Embryonic facial prominence (tissue), 1 donor: Measurements from ENCODE around the gene LCAT.
"Not testable (repeated sequence)": the region's sequence is repeated elsewhere in the genome, so short reads cannot be mapped to it uniquely, and the experiment has no call there.

ENCODE experiments used
- DNase-seq: peaks from one replicate; pipeline ENCODE4 v3.0.0-alpha.2; 2016; ENCODE audit errors: extremely low spot score

Gene LCAT

GRCh38 chr16:67931712-67932461, 12.0 kb downstream of the LCAT start, which contains the start of gene CTRL:
TSS of gene CTRL (minus strand) at chr16:67931862. CDS start at chr16:67931852, 10 bp downstream.
- no peak for DNase-seq

GRCh38 chr16:67930678-67931211, 13.2 kb downstream of the LCAT start:
- DNase-seq = no peak

GRCh38 chr16:67930191-67930590, 13.7 kb downstream of the LCAT start:
- DNase-seq = no peak

GRCh38 chr16:67928561-67929364, 15.2 kb downstream of the LCAT start:
- DNase-seq = no peak

- no peak for DNase-seq
These were observed 15.8 kb downstream of the LCAT start for GRCh38 chr16:67928147-67928546.

- no peak for DNase-seq
These were observed 16.6 kb downstream of the LCAT start for GRCh38 chr16:67927131-67927941.

GRCh38 chr16:67926181-67926750, 17.7 kb downstream of the LCAT start:
- DNase-seq = no peak

GRCh38 chr16:67924140-67924906, 19.6 kb downstream of the LCAT start:
- DNase-seq = no peak

- no peak for DNase-seq
These were observed 20.4 kb downstream of the LCAT start for GRCh38 chr16:67923414-67924116.

GRCh38 chr16:67922740-67923139, 21.2 kb downstream of the LCAT start:
- DNase-seq = no peak

GRCh38 chr16:67922221-67922620, 21.7 kb downstream of the LCAT start:
- no peak for DNase-seq

- no peak for DNase-seq
These were observed 24.2 kb downstream of the LCAT start for GRCh38 chr16:67919622-67920221.

- DNase-seq = no peak
These were observed 26.1 kb downstream of the LCAT start for GRCh38 chr16:67917852-67918236.

GRCh38 chr16:67917140-67917851, 26.6 kb downstream of the LCAT start:
- DNase-seq = no peak

- no peak for DNase-seq
These were observed 27.8 kb downstream of the LCAT start for GRCh38 chr16:67915831-67916723.

- DNase-seq = not testable (repeated sequence)
These were observed 28.5 kb downstream of the LCAT start for GRCh38 chr16:67915496-67915769.

GRCh38 chr16:67914758-67915495, 29.0 kb downstream of the LCAT start:
- DNase-seq = no peak

- no peak for DNase-seq
These were observed 33.8 kb downstream of the LCAT start for GRCh38 chr16:67910158-67910557.
